NCI-H2227 (cell line): ENCODE data around the gene GPC5.
"Not testable (repeated sequence)": the region's sequence is repeated elsewhere in the genome, so short reads cannot be mapped to it uniquely, and the experiment has no call there.

ENCODE experiments used
- DNase-seq: peaks from one replicate; lab custom pipeline; 2025; ENCODE audit not compliant: unreplicated experiment; lab: John Stamatoyannopoulos, UW

The GPC5 gene

DNA sequence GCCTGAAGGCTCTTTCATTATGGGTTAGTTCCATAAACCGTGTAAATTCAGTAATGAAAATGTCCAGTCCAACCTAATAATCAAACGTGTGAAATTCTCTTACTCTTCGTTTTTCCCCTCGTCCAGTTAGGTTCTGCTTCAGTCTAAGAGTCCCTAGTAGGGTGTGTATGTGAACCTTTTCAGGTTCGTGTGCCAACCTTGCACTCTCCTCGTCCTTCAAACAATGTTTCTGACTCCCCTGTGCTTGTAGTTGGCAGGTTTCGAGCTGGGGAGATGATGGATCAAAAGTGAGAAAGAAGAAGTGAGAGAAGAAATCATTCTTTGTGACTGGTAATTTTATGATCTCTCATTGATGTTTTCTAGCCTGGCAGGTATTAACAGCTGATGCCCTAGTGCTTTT lies 366.1 kb downstream of the GPC5 start:
- DNase-seq, result no peak

DNA sequence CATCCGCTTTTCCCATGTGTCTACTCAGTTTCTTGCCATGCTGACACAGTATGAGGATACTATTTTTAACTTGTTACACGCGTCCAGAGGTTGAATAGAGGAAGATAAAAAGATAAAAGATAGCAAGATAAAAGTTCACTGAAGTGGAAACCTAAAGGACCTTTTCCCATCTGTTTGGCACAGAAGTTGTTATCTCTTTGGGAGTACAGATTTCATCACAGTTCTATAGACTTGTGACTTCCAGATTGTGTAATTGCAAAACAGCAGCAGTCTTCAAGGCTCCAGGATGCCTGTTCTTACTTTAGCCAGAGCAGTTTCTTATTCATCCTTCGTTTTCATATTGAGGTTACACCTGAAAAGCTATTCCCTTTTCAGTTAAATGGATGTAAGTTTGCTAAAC lies 369.2 kb downstream of the GPC5 start:
- no peak for DNase-seq

GRCh38 chr13:91768746-91769145 lies 370.3 kb downstream of the GPC5 start:
- no peak for DNase-seq

DNA sequence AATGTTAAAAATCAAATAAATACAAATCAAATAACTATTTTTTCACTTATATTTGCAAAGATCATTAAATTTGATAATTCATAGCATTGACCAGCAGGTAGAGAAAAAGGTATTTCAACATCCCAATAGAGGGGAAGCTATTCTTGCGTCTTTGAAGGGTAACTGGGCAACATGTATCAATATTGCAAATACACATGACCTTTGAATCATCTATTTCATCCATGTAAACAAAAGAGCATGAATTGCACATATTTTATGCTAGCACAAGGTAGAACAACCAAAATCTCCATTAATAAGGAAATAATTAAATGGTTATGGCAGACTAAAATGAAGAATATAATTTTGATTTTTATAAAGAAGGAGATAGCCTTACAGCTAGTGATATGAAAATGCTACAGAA lies 372.8 kb downstream of the GPC5 start:
- no peak for DNase-seq

DNA sequence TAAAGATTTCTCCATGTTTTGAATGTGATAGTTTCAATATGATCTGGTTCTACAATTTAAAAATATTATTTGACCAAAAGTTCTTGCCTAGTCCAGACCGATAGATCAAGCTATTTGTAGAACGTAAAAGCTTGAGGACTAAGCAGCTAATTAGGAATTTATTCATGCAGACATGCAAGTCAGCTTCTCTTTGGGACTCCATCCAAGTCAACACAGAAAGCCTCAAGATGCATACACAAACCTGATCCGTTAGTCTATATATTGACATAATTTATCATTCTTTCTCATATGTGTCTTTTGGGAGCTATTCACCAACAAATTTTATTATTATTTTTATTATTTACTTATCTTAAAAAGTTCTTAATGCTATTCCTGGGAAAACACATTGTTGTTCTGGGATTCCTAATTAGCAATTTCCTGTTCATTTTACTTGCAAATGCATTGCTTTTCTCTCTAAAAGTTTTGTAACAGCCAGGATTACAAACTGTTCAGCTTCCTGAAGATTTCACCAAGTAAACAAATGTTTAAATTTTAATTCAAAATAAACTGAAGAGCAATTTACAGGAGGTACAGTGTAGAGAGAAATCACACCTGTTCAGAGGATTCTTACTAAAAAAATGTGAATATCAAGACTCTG lies 375.3 kb downstream of the GPC5 start:
- DNase-seq, result no peak

DNA sequence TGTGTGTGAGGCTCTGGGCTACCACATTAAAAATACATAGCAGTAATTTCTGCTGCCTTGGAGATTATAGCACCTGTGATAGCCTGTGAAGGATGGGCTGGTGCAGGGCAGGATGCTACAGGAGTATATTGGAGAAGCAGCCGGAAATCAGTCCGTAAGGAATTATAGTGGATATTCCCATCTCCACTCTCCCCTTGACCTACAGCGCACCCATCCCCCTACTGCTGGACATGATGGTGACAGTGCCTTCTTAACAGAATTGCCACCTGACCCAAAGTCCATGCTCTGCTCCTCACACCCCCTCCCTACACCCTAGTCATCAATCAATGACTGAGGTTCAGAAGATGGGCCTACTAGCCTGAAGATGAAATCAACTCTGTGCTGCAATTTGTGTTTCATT lies 376.0 kb downstream of the GPC5 start:
- DNase-seq, result no peak

GRCh38 chr13:91776611-91777193 lies 378.3 kb downstream of the GPC5 start:
- no peak for DNase-seq

DNA sequence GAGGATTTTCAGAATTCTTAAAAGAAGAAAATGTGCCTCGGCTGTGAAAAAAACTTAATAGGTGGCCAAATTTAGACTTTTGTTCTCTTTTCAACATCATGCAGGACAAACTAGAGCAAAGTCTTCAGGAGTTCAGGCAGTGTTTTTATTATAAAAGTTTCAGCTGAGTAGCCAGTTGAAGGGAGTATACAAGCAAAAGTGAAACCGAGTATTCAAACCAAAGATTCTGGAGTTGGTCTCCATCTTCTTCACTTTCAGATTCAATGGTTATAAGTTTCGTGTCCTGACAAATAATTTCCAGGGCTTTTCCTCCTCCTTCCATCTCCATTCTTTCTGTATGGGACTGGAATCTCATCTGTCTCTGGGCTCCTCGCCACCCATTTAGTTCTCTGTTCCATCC lies 379.7 kb downstream of the GPC5 start:
- DNase-seq, result no peak

- DNase-seq, result not testable (repeated sequence)
These were observed 383.7 kb downstream of the GPC5 start for GRCh38 chr13:91781982-91782691.

- DNase-seq, result no peak
These were observed 387.2 kb downstream of the GPC5 start for GRCh38 chr13:91785431-91786119.

GRCh38 chr13:91792054-91792453 lies 393.6 kb downstream of the GPC5 start:
- DNase-seq, result no peak

GRCh38 chr13:91797567-91797966 lies 399.1 kb downstream of the GPC5 start:
- no peak for DNase-seq

DNA sequence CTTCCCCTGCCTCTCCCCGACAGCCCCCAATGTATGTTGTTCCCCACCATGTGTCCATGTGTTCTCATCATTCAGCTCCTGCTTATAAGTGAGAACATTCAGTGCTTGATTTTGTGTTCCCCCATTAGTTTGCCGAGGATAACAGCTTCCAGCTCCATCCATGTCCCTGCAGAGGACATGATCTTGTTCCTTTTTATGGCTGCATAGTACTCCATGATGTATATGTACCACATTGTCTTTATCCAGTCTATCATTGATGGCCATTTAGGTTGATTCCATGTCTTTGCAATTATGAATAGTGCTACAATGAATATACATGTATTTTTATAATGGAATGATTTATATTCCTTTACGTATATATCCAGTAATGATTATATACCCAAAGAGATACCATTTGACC lies 399.9 kb downstream of the GPC5 start:
- DNase-seq, result not testable (repeated sequence)

GRCh38 chr13:91801772-91802171 lies 403.4 kb downstream of the GPC5 start:
- DNase-seq, result not testable (repeated sequence)

GRCh38 chr13:91802957-91803356 lies 404.5 kb downstream of the GPC5 start:
- no peak for DNase-seq

DNA sequence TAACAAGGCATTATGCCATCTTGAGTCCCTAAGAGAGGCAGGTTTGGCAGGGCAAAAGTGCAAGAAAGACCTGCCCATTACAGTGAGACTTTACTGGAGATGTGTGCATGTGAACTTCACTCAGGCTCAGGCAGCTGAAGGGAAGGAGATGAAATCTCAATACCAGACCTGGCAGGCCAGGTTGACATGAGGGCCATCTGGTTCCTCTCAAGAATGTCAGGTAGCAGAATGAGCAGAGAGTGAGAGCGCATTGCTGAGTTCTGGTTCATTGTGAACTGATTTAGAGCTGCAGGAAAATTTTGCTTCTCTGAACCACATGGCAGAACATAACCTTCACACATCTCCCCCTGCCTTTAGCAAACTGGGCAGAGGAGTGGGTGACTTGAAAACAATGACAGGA lies 406.3 kb downstream of the GPC5 start:
- no peak for DNase-seq

- no peak for DNase-seq
These were observed 407.2 kb downstream of the GPC5 start for GRCh38 chr13:91805605-91806004.

- DNase-seq, result no peak
These were observed 410.7 kb downstream of the GPC5 start for GRCh38 chr13:91809161-91809560.

DNA sequence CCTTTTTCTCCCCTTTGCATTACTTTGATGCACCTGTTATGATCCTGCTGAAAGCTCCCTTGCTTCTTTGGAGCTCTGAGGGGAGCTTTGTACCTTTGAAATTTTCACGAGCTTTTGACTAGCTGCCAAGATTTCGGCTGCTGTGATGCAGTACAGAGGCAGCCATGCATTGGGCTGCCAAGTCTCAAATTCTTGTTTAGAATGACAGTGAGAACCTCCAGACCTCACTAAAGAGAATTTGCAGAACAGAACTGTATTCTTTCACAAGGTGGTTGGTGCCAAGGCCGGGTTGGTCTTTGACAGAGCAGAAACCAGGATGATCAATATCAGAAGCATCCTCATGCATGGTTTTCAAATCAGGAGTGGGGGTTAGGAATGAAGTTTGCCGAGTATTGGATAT lies 414.8 kb downstream of the GPC5 start:
- no peak for DNase-seq

DNA sequence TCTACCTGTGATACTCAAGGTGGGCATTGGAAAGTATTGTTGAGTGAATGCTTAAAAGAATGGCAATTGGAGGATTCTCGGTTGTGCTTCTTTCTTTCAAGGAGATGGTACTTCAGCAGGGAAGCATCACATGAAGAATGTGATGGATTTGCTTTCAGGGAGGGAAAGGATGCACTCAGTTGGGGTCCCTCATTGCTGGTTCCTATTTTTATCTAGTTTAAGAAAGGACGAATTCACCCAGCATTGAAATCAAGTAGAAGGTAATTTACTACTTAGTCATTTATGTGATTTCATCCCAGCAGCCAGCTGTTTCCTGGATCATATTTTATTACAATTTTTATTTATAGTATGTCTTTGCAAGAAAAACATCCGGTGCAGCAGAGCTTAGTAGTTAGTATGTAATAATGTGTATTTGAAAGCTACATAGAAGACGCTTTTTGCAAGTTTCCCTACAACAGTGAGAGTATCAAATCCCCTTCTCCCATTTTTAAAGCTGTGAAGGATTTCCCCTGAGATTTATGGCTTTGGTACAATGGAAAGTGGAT lies 417.9 kb downstream of the GPC5 start:
- DNase-seq, result no peak

DNA sequence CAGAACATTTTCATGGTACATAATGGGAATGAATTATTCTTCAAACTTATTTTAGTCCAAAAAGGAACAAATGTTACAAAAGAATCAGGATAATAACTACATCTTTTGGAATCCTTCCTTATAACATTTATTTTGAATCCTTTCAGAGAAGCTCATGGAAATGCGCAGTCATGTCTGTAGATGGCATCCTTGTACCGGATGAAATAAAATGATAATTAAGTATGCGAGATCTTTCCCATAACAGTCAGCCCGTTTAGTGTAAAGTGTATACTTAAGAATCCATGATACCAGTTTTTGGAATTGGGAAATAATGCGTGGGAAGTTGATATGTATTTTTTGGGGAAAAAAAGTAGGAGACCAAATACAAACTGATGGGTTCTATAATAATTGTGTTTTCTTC lies 418.8 kb downstream of the GPC5 start:
- DNase-seq, result peak; percentile 12

GRCh38 chr13:91824416-91824815 lies 426.0 kb downstream of the GPC5 start:
- no peak for DNase-seq
